Spleen (tissue), 11 donors: ENCODE measurements around the gene MRPS7. TPM values are rescaled to one million over a fixed set of nuclear protein-coding genes. Genes with fewer than 3 reads are reported as not detected.

Experiments
- DNase-seq: peaks from one replicate; pipeline ENCODE4 v3.0.0-alpha.2; 2020
- H3K27ac ChIP-seq, 8 donors: fragments of 200-600 bp; sonication (generic) in 7 of 8; 1 replicate in 4 of 8; 2 replicates in 4 of 8; pipeline versions ENCODE4 v1.5.0 to v1.8.0; 2016 to 2021; ENCODE audit warnings: inconsistent platforms in 4 of 8, mild to moderate bottlenecking in 4 of 8, moderate library complexity in 1 of 8
- H3K27me3 ChIP-seq, 7 donors: fragments of 200-600 bp; sonication (generic) in 6 of 7; replicated peaks in 1 of 7; 1 replicate in 4 of 7; 2 replicates in 3 of 7; pipeline versions ENCODE4 v1.5.0 to v1.8.0; 2016 to 2021; ENCODE audit warnings: inconsistent platforms in 3 of 7, mild to moderate bottlenecking in 1 of 7
- H3K36me3 ChIP-seq, 6 donors: fragments of 200-600 bp; sonication (generic) in 5 of 6; 1 replicate in 4 of 6; 2 replicates in 2 of 6; pipeline versions ENCODE4 v1.5.0 to v1.8.0; 2016 to 2021; ENCODE audit warnings: inconsistent platforms in 2 of 6
- H3K4me1 ChIP-seq, 6 donors: fragments of 200-600 bp; sonication (generic) in 5 of 6; 1 replicate in 3 of 6; 2 replicates in 3 of 6; pipeline versions ENCODE4 v1.5.0 to v1.8.0; 2016 to 2021; ENCODE audit warnings: inconsistent platforms in 3 of 6
- H3K4me3 ChIP-seq, 8 donors: fragments of 200-600 bp; sonication (generic) in 7 of 8; 1 replicate in 4 of 8; 2 replicates in 4 of 8; pipeline versions ENCODE4 v1.5.0 to v1.8.0; 2016 to 2021; ENCODE audit warnings: inconsistent platforms in 4 of 8, mild to moderate bottlenecking in 4 of 8, moderate library complexity in 2 of 8
- H3K9me3 ChIP-seq, 8 donors: fragments of 200-600 bp; sonication (generic) in 7 of 8; 1 replicate in 4 of 8; 2 replicates in 4 of 8; pipeline versions ENCODE4 v1.5.0 to v1.8.0; 2016 to 2021; ENCODE audit warnings: inconsistent platforms in 4 of 8
- CTCF ChIP-seq, 11 experiments: fragments of 200-600 bp in 7 of 11; fragments of 450-650 bp in 4 of 11; sonication (generic) in 4 of 11; IDR thresholded peaks in 8 of 11; conservative IDR thresholded peaks in 3 of 11; 1 replicate in 7 of 11; 2 replicates in 4 of 11; pipeline versions ENCODE4 v1.4.0 to v1.8.0; 2016 to 2021; ENCODE audit warnings: antibody characterized with exemption in 11 of 11, inconsistent platforms in 4 of 11, mild to moderate bottlenecking in 1 of 11
- POLR2A ChIP-seq, 3 donors: fragments of 450-650 bp; IDR thresholded peaks; one replicate each; pipeline ENCODE4 v1.5.1; 2017; ENCODE audit warnings: antibody characterized with exemption in 3 of 3, mild to moderate bottlenecking in 1 of 3
- POLR2AphosphoS5 ChIP-seq, 3 donors: sonication (generic); formaldehyde crosslinking; IDR thresholded peaks; one replicate each; pipeline ENCODE4 v1.5.1; 2017; ENCODE audit warnings: antibody characterized with exemption in 3 of 3
- WGBS, 5 donors: extraction: QIAGEN DNeasy Blood & Tissue Kit in 3 of 5; methylation state at CpG; one replicate each; pipeline versions ENCODE4 v1.1.5 to v1.1.7; 2013 to 2018; 5-methylcytosine and 5-hydroxymethylcytosine counted together
- intact Hi-C: fragments of 100-400 bp; cut with DNase I; formaldehyde crosslinking; loops from one replicate; pipeline ENCODE4 v1.15.0; 2023; ENCODE audit warnings: low total_unique reads
- polyA plus RNA-seq, 3 donors: library from polyadenylated mRNA; stranded (reverse); fragments of 200-250 nt; gene quantifications; one replicate each; pipeline ENCODE4 v1.2.1, GENCODE V29; 2013
- total RNA-seq, 7 donors: library from RNA; depleted of rRNA in 3 of 7; stranded (reverse); fragments of >200 nt in 3 of 7; fragmentation: NEBNext Ultra II Directional in 4 of 7; extraction: Animal tissue kit (Norgen Biotek cat#: 25700) in 4 of 7; gene quantifications; one replicate each; pipeline versions ENCODE4 v1.1.0 to v1.2.1, GENCODE V29; 2016 to 2021
- donor health status: healthy with polysubstance abuse.
- donor health status: DM: no; HTN: no; CAD: no; lungs with moderate emphysema.
- donor health status: DM: no; HTN: no; CAD: no.
- donor health status: Bipolar disorder and iron deficiency.
- donor health status: healthy.
- donor health status: DM: no; HTN: no; CAD: no.
- donor health status: DM: yes; HTN: yes; CAD: no.

The MRPS7 gene
- total and polyA plus RNA-seq, 10 donors: 32.2 to 62.7 (median 36.0) TPM

- Histone ChIP-seq H3K36me3 (peaks cover 0 to 98% (median 89%) of the 10 kb centered on the region in 6 donors), H3K27ac (no peak overlapping the region)
- no peak for TF ChIP-seq POLR2A (IDR thresholded peaks at IDR 0.05)
- no peak for TF ChIP-seq POLR2AphosphoS5 (IDR thresholded peaks at IDR 0.05)
- TF ChIP-seq CTCF (IDR thresholded peaks at IDR 0.05 in 8 of 11, conservative IDR thresholded peaks at IDR 0.05 in 3 of 11): no peak
Observed at GRCh38 chr17:75231071-75231470, 30.6 kb upstream of the MRPS7 start.

DNA sequence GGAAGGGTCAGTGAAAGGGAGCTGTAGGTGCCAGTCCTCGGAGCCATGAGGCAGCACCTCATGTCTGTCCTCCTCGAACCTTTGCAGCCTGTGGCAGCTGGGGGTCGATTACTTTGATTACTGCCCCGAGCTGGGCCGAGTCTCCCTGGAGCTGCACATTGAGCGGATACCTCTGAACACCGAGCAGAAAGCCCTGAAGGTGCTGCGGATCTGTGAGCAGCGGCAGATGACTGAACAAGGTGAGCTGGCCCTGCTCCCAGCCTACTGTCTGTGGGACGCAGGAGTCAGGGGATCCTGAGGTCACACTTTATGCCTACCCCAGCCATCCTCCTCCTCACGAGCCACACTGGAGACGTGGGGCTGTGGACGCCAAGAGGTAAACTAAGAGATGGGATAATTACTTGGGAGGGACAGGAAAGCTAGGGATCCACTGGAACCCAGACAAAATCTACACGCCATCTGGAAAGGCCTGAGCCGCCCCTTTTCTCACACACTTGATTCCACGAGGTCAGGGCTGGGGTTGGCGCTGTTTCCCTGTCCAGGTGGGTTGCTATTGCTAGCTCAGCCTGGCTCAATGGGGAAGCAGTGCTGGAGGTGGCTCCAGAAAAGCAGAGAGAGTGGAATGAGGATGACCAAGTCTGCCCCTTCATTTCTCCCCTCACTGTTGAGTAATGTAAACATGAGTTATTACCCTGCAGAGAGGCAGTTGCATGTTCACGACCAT, 29.8 kb upstream of the MRPS7 start:
- WGBS, 5 donors: 92 to 96% (median 94%) methylated on average over 17 to 18 of the region's 18 CpGs
- no peak overlapping the region for H3K27ac ChIP-seq
- H3K4me3 ChIP-seq: no peak overlapping the region
- DNase-seq: no peak
- intact Hi-C loops: no loop called here
- no peaks in the 10 kb centered on the region for H3K9me3 ChIP-seq
- H3K36me3 ChIP-seq: peaks cover 0 to 98% (median 90%) of the 10 kb centered on the region in 6 donors
- H3K4me1 ChIP-seq: peaks cover 0 to 24% (median 10%) of the 10 kb centered on the region in 6 donors
- no peaks in the 10 kb centered on the region for H3K27me3 ChIP-seq
- TF ChIP-seq POLR2A (IDR thresholded peaks at IDR 0.05): no peak
- TF ChIP-seq POLR2AphosphoS5 (IDR thresholded peaks at IDR 0.05): no peak
- no peak for TF ChIP-seq CTCF (IDR thresholded peaks at IDR 0.05 in 8 of 11, conservative IDR thresholded peaks at IDR 0.05 in 3 of 11)

More at GRCh38 chr17:75231071-75231470, 30.6 kb upstream of the MRPS7 start:
- no peaks in the 10 kb centered on the region for H3K27me3 ChIP-seq
- H3K4me3 ChIP-seq: no peak overlapping the region
- intact Hi-C loops: no loop called here
- H3K9me3 ChIP-seq: no peaks in the 10 kb centered on the region
- peaks cover 0 to 24% (median 10%) of the 10 kb centered on the region in 6 donors for H3K4me1 ChIP-seq
- no peak for DNase-seq
- WGBS, 5 donors: 96 to 98% (median 97%) methylated on average over 8 of the region's 8 CpGs

- intact Hi-C loops: no loop called here
- Histone ChIP-seq H3K36me3 (peaks cover 0 to 100% (median 94%) of the 10 kb centered on the region in 6 donors), H3K4me3 (no peak overlapping the region), H3K9me3 (no peaks in the 10 kb centered on the region), H3K4me1 (peaks cover 0 to 20% (median 8%) of the 10 kb centered on the region in 6 donors), H3K27ac (no peak overlapping the region), H3K27me3 (no peaks in the 10 kb centered on the region)
- 95 to 99% (median 97%) methylated on average over 13 of the region's 13 CpGs for WGBS, 5 donors
- TF ChIP-seq POLR2AphosphoS5 (IDR thresholded peaks at IDR 0.05): peak in 2 of 3 donors; percentile 18 to 60
- no peak for TF ChIP-seq CTCF (IDR thresholded peaks at IDR 0.05 in 8 of 11, conservative IDR thresholded peaks at IDR 0.05 in 3 of 11)
- DNase-seq: no peak
Observed at GRCh38 chr17:75232786-75233185, 28.9 kb upstream of the MRPS7 start.
